T-helper 1 cell (primary cell): ENCODE data around the gene MCCC1.
A peak's percentile ranks its signal among the peaks of the same experiment; 100 is the strongest.

Source experiments
- DNase-seq, 5 donors: peaks; one replicate each; pipeline ENCODE4 v3.0.0-alpha.2; 2012 to 2020

Gene MCCC1

GRCh38 chr3:182979674-182980191, 119.6 kb downstream of the MCCC1 start:
- DNase-seq: peak in 3 of 5 donors; percentile 9 to 16 (median 11)

DNA sequence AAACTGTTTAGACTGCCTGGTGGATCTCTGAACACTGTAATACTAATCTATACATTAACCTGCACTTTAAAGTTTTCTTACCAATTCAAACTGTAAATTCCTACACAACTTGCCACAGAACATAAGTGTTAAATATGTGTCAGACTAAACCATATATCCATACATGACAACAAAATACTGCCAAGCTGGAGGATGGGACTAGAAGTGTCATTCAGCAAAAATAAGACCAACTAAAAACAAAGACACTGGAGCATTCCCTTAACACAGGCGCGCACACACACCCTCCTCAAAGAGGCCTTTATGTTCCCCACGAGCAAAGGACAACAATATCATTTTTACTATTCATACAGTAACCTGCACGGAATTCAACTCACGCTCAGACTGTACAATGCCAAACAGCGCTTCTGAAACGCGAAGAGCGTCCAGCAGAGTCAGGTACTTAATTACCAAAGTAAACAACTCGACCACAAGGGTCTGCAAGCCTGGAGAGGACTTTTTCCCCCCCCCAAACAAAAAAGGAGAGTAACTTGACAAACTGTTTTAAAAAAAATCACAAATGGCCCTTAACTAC, 120.1 kb downstream of the MCCC1 start:
- no peak for DNase-seq

DNA sequence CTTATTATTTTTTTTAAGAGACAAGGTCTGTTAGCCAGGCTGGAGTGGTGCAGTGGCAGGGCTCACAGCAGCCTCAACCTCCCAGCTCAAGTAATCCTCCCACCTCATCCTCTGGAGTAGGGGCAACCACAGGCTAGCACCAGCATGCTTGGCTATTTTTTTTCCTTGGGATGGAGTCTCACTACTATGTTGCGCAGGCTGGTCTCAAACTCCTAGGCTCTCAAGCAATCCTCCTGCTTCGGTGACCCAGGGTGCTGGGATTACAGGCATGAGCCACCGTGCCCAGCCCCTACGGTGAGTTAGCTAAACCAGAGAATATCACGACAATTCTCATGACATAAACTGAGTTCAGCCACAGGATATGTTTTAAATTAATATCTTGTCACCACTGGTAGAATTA, 120.9 kb downstream of the MCCC1 start:
- no peak for DNase-seq

GRCh38 chr3:182973047-182973446, 126.2 kb downstream of the MCCC1 start:
- DNase-seq: no peak

DNA sequence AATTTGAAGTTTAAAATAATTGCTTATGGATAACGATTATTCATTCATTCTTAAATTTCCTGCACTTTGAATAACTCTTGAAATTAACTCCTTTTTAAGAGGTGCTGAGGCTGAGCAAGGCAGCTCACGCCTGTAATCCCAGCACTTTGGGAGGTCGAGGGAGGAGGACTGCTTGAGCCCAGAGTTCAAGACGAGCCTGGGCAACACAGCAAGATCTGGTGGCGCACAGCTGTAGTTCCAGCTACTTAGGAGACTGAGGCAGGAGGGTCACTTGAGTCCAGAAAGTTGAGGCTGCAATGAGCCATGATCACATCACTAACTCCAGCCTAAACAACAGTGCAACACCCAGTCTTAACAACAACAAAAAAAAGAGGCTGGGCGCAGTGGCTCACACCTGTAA, 126.9 kb downstream of the MCCC1 start:
- no peak for DNase-seq

DNA sequence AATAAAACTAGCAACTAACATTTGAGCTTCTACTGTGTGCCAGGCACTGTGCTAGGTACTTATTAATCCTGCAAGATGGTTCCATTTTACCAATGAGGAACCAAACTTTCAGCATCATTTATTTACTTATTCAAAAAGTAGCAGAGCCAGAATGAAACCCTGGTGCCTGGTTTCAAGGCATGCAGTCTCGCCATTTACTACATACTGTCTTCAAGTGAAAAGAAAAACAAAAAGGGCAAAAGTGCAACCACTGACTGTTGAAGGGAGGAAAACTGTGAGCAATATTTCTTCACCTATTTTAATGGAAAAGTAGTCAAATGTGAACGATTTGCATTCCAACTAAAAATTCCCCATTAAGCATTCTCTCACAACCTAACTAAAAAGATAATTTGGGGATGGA, 127.7 kb downstream of the MCCC1 start:
- no peak for DNase-seq

DNA sequence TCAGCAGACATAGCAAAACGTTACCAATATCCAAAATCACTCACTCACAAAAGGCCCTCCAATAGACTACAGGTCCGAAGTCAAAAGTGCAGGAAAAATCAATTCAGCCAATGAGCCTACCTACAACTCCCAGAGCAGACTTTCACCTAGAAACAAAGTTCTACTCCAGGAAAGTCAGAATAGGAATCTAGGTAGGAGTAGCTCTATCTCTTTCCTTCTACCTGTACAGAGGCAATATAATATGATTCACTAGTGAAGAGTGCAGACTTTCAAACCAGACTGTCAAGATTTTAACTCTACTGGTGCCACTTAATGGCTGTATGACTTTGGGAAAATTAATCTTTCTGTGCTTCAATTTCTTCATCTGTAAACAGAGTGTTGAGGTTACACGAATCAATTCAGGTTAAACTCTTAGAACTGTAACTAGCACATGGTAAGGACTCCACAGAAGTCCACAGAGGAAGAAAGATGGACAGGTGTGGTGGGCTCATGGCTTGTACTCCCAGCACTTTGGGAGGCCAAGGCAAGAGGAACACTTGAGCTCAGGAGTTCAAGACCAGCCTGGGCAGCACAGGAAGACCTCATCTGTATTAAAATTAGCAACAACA, 128.4 kb downstream of the MCCC1 start:
- DNase-seq: no peak

DNA sequence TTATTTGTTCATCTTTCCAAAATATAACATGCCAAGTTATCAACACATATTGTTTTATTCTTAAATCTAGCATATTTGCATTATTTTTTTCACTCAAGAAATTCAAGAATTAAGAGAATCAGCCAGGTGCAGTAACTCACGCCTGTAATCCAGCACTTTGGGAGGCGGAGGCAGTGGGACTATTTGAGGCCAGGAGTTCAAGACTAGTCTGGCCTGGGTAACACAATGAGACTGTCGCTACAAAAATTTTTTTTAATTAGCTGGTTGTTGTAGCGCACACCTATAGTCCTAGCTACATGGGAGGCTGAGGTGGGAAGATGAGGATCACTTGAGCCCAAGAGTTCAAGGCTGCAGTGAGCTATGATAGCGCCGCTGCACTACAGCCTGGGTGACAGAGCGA, 129.4 kb downstream of the MCCC1 start:
- no peak for DNase-seq

GRCh38 chr3:182969277-182969676, 130.0 kb downstream of the MCCC1 start:
- no peak for DNase-seq

GRCh38 chr3:182967218-182968204, 131.8 kb downstream of the MCCC1 start:
- peak in 1 of 5 donors; percentile 79 for DNase-seq

DNA sequence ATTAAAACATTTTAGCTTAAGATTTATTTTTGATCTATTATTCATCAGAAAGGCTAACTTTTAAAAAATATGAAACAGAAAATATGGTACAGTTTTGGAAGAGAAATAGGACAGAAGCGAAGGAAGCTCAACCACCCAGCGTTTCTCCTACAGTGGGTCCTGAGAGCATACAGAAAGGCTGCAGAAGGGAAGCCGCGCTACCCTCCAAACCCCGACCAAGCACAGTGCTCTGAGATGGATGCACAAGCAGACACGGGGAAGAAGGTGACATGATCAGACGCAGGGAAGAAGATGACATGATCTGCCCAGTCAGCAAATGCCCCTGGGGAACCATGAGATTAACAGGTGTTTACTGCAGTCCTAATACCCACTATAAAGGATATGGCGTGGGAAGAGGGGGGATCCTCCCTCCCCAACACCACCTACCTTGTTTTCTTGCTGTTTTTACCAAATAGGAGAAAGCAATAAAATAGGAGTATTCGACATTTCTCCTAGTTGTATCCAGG, 133.4 kb downstream of the MCCC1 start:
- DNase-seq: no peak
